Caco-2 (cell line): ENCODE measurements around the gene HDAC4. TPM values are rescaled to one million over a fixed set of nuclear protein-coding genes. Genes with fewer than 3 reads are reported as not detected.

Experiments used
- BruUV-seq: library from RNA; stranded (reverse); fragments of 400-500 nt; replicated peaks from 2 replicates; lab custom pipeline; 2021; lab: Mats Ljungman, UMichigan
- CTCF ChIA-PET: fragments of 300-600 bp; sonication (Branson Sonifier 250); formaldehyde crosslinking; loops from one replicate; lab custom pipeline; 2022; ENCODE audit warnings: antibody characterized with exemption; lab: Charles Lee
- POLR2A ChIA-PET: fragments of 300-600 bp; sonication (Branson Sonifier 250); formaldehyde crosslinking; loops from one replicate; lab custom pipeline; 2022; ENCODE audit warnings: antibody characterized with exemption; lab: Charles Lee
- DNase-seq, 2 experiments: peaks; one replicate each; pipeline versions ENCODE4 v3.0.0 to v3.0.0-alpha.2; 2020 to 2022
- H3K27me3 ChIP-seq: replicated peaks from 2 replicates; pipeline ENCODE4 v1.6.0; 2011; ENCODE audit warnings: low read length; ENCODE audit not compliant: control insufficient read depth, insufficient read depth
- H3K36me3 ChIP-seq: 2 replicates; pipeline ENCODE4 v1.5.1; 2011; ENCODE audit warnings: low read length; ENCODE audit not compliant: control insufficient read depth, insufficient read depth
- H3K4me1 ChIP-seq: fragments of 250-450 bp; sonication (Bioruptor Pico); 2 replicates; pipeline ENCODE4 v1.5.1; 2020; ENCODE audit warnings: mild to moderate bottlenecking
- H3K4me3 ChIP-seq: 2 replicates; pipeline ENCODE4 v1.5.1; 2011; ENCODE audit warnings: low read depth, mild to moderate bottlenecking, control low read depth, low read length
- H3K9me3 ChIP-seq: fragments of 250-450 bp; sonication (Bioruptor Pico); 2 replicates; pipeline ENCODE4 v1.5.1; 2020; ENCODE audit warnings: mild to moderate bottlenecking, moderate library complexity
- H3K27ac Mint-ChIP-seq: one replicate; pipeline ENCODE4 v1.8.0; 2022; ENCODE audit warnings: mixed read lengths; ENCODE audit not compliant: unreplicated experiment
- H3K27me3 Mint-ChIP-seq: one replicate; pipeline ENCODE4 v1.8.0; 2022; ENCODE audit warnings: mixed read lengths; ENCODE audit not compliant: insufficient read depth, unreplicated experiment
- H3K36me3 Mint-ChIP-seq: one replicate; pipeline ENCODE4 v1.8.0; 2022; ENCODE audit warnings: mild to moderate bottlenecking, mixed read lengths; ENCODE audit not compliant: insufficient read depth, unreplicated experiment
- H3K4me1 Mint-ChIP-seq: one replicate; pipeline ENCODE4 v1.8.0; 2022; ENCODE audit warnings: low read depth, mixed read lengths; ENCODE audit not compliant: unreplicated experiment
- H3K4me3 Mint-ChIP-seq: one replicate; pipeline ENCODE4 v1.8.0; 2022; ENCODE audit warnings: mild to moderate bottlenecking, moderate library complexity, mixed read lengths; ENCODE audit not compliant: unreplicated experiment
- H3K9me3 Mint-ChIP-seq: one replicate; pipeline ENCODE4 v1.8.0; 2022; ENCODE audit warnings: mixed read lengths; ENCODE audit not compliant: unreplicated experiment
- CTCF ChIP-seq, 2 experiments: fragments of 200-600 bp in 1 of 2; IDR thresholded peaks; 1 replicate in 1 of 2; 2 replicates in 1 of 2; pipeline versions ENCODE4 v1.5.1 to v1.8.0; 2011 to 2022; ENCODE audit warnings: antibody characterized with exemption in 1 of 2, control low read depth in 1 of 2, inconsistent platforms in 1 of 2, low read depth in 1 of 2, low read length in 1 of 2, mild to moderate bottlenecking in 1 of 2, moderate library complexity in 1 of 2; ENCODE audit not compliant: insufficient read depth in 1 of 2, severe bottlenecking in 1 of 2, unreplicated experiment in 1 of 2
- intact Hi-C: fragments of 100-400 bp; cut with micrococcal nuclease; formaldehyde crosslinking; loops from one replicate; pipeline ENCODE4 v1.10.0; 2022; ENCODE audit not compliant: unreplicated experiment
- total RNA-seq: library from RNA; stranded (reverse); gene quantifications from 2 replicates; pipeline ENCODE4 v1.2.3, GENCODE V29; 2022

HDAC4 gene
- total RNA-seq, 1 experiment from 2014 or later, result 15.5 TPM

DNA sequence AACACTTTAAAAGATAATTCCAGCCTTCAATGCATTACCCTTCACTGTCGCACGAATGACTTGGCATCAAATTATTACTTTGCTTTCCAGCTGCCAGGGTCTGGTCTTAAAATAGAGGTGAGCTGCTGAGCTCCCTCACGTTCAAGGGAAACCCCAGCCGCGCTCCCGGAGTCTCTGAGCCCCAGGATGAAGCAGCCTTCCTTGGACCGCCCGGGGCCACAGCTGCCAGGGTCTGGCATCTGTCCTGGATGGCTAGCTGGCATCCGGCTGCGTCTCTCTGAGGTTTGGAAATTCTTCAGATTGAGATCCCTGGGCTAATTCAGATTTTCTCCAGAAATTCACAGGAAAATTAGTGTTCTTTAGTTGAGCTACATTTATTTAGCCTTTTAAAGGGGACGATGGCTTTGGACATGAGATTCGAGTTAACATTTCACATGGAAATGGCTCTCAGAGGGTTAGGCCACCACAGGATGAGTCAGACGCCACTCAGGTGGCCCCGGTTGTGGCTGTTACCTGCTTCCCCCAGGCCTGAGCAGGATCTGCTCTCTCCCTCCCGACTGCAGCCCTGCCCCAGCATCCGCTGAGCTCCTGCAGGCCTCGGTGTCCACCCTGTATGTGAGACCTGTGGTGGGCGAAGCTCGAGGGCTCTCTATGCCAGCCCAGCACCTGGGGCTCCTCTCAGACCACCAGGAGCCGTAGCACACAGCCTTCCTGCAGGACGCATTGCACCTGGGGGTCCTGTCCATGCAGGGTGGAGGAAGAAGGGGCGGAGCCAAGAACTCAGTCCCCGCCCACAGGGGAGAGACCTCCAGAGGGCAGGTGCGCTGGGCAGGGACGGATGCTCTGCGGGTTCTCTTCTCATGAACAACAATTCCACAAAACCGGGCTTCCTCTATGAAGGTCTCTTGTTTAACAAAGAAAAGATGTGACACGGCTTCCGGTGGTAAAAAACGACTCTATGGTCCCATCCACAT is 297.4 kb downstream of the HDAC4 start:
- DNase-seq, result no peak
- Histone ChIP-seq H3K9me3 (no peaks in the 10 kb centered on the region), H3K27me3 (no peaks in the 10 kb centered on the region), H3K4me3 (no peak overlapping the region), H3K4me1 (no peaks in the 10 kb centered on the region), H3K36me3 (no peaks in the 10 kb centered on the region)
- H3K9me3 Mint-ChIP-seq, result no peaks in the 10 kb centered on the region
- CTCF ChIA-PET, result no interaction called here
- H3K36me3 Mint-ChIP-seq, result peaks cover 5% of the 10 kb centered on the region
- no peaks in the 10 kb centered on the region for H3K4me1 Mint-ChIP-seq
- H3K4me3 Mint-ChIP-seq, result no peak overlapping the region
- no peak overlapping the region for H3K27ac Mint-ChIP-seq
- intact Hi-C loops, result no loop called here
- POLR2A ChIA-PET, result no interaction called here
- no TSS peak for BruUV-seq
- no peak for TF ChIP-seq CTCF (IDR thresholded peaks at IDR 0.05; ENCODE audit: insufficient read depth in 1 of 2, low read depth in 1 of 2, low read length in 1 of 2, severe bottlenecking in 1 of 2, unreplicated experiment in 1 of 2)
- H3K27me3 Mint-ChIP-seq, result no peaks in the 10 kb centered on the region

DNA sequence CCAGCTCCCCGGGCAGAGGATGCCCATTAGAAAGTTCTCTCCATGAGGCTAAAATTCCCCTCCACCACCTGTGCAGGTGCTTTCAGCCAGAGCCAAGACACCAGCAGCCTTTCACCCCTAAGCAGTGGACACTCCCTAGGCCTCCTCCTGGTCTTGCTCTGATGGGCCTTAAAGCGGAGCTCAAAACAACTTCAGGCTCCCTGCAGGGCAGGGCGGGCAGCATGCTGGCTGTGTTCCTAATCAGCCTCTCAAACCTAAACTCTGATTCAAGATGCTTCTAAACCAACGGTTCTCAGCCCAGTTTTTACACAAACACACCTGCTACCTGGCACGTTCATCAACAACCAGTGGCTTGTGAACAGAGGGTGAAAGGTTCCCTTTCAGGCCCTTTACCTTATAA is 298.6 kb downstream of the HDAC4 start:
- no peak for DNase-seq
- Mint-ChIP-seq H3K4me1 (no peaks in the 10 kb centered on the region), H3K27me3 (no peaks in the 10 kb centered on the region), H3K9me3 (no peaks in the 10 kb centered on the region), H3K27ac (no peak overlapping the region), H3K4me3 (no peak overlapping the region), H3K36me3 (peaks cover 5% of the 10 kb centered on the region)
- Histone ChIP-seq H3K27me3 (no peaks in the 10 kb centered on the region), H3K4me3 (no peak overlapping the region), H3K4me1 (no peaks in the 10 kb centered on the region), H3K9me3 (no peaks in the 10 kb centered on the region), H3K36me3 (no peaks in the 10 kb centered on the region)
- ChIA-PET POLR2A (no interaction called here), CTCF (no interaction called here)
- TF ChIP-seq CTCF (IDR thresholded peaks at IDR 0.05; ENCODE audit: insufficient read depth in 1 of 2, low read depth in 1 of 2, low read length in 1 of 2, severe bottlenecking in 1 of 2, unreplicated experiment in 1 of 2), result no peak
- intact Hi-C loops, result no loop called here
- no TSS peak for BruUV-seq

- intact Hi-C loops, result no loop called here
- no peak overlapping the region for H3K4me3 ChIP-seq
- Mint-ChIP-seq H3K27ac (no peak overlapping the region), H3K4me3 (no peak overlapping the region), H3K36me3 (peaks cover 5% of the 10 kb centered on the region), H3K27me3 (no peaks in the 10 kb centered on the region), H3K9me3 (no peaks in the 10 kb centered on the region), H3K4me1 (no peaks in the 10 kb centered on the region)
- DNase-seq, result no peak
- ChIA-PET CTCF (no interaction called here), POLR2A (no interaction called here)
- H3K27me3 ChIP-seq, result no peaks in the 10 kb centered on the region
- BruUV-seq, result no TSS peak
- H3K9me3 ChIP-seq, result no peaks in the 10 kb centered on the region
- no peaks in the 10 kb centered on the region for H3K4me1 ChIP-seq
- TF ChIP-seq CTCF (IDR thresholded peaks at IDR 0.05; ENCODE audit: insufficient read depth in 1 of 2, low read depth in 1 of 2, low read length in 1 of 2, severe bottlenecking in 1 of 2, unreplicated experiment in 1 of 2), result no peak
- no peaks in the 10 kb centered on the region for H3K36me3 ChIP-seq
Measured at GRCh38 chr2:239101807-239102206, 299.0 kb downstream of the HDAC4 start.
